PC-3 (cell line): Measurements from ENCODE around the gene RAB40C. TPM values are rescaled to one million over a fixed set of nuclear protein-coding genes. Genes with fewer than 3 reads are reported as not detected.

ENCODE experiments used
- ATAC-seq: fragments of 200-7000 bp; cut with Tn5 transposase; 2 replicates; pipeline ENCODE4 v1.9.1; 2020; ENCODE audit warnings: mild to moderate bottlenecking, moderate library complexity
- BruUV-seq: library from RNA; stranded (reverse); fragments of 400-500 nt; replicated peaks from 2 replicates; lab custom pipeline; 2021; lab: Mats Ljungman, UMichigan
- CTCF ChIA-PET: fragments of 300-600 bp; sonication (Branson Sonifier 250); formaldehyde crosslinking; loops from one replicate; lab custom pipeline; 2022; ENCODE audit warnings: antibody characterized with exemption; lab: Charles Lee
- POLR2A ChIA-PET: fragments of 300-600 bp; sonication (Branson Sonifier 250); formaldehyde crosslinking; loops from one replicate; lab custom pipeline; 2022; ENCODE audit warnings: antibody characterized with exemption; ENCODE audit not compliant: unreplicated experiment; lab: Charles Lee
- DNase-seq: peaks from one replicate; pipeline ENCODE4 v3.0.0-alpha.2; 2015
- H2AFZ ChIP-seq: fragments of 300-600 bp; sonication (generic); 2 replicates; pipeline ENCODE4 v1.6.0; 2016; ENCODE audit warnings: antibody characterized with exemption, low read length
- H3F3A ChIP-seq: fragments of 300-600 bp; sonication (generic); one replicate; pipeline ENCODE4 v1.6.0; 2017; ENCODE audit warnings: antibody characterized with exemption, low read length, control low read depth, mild to moderate bottlenecking; ENCODE audit not compliant: unreplicated experiment
- H3K27ac ChIP-seq: fragments of 300-600 bp; sonication (generic); 2 replicates; pipeline ENCODE4 v1.5.1; 2016; ENCODE audit warnings: mild to moderate bottlenecking, low read length
- H3K27me3 ChIP-seq: fragments of 300-600 bp; sonication (generic); 2 replicates; pipeline ENCODE4 v1.6.1; 2016; ENCODE audit warnings: low read length, mixed read lengths
- H3K36me3 ChIP-seq: fragments of 300-600 bp; sonication (generic); 2 replicates; pipeline ENCODE4 v1.6.1; 2016; ENCODE audit warnings: low read depth, mixed run types, low read length, mixed read lengths
- H3K4me1 ChIP-seq: fragments of 300-600 bp; sonication (generic); 2 replicates; pipeline ENCODE4 v1.5.1; 2016; ENCODE audit warnings: low read length; ENCODE audit not compliant: insufficient read depth
- H3K4me2 ChIP-seq: fragments of 300-600 bp; sonication (generic); 2 replicates; pipeline ENCODE4 v1.6.0; 2016; ENCODE audit warnings: low read length
- H3K4me3 ChIP-seq: fragments of 300-600 bp; sonication (generic); 2 replicates; pipeline ENCODE4 v1.5.1; 2016; ENCODE audit warnings: mild to moderate bottlenecking, low read length, mixed read lengths
- H3K79me2 ChIP-seq: fragments of 300-600 bp; sonication (generic); 2 replicates; pipeline ENCODE4 v1.6.1; 2017; ENCODE audit warnings: low read length, mixed read lengths
- H3K9ac ChIP-seq: fragments of 300-600 bp; sonication (generic); 2 replicates; pipeline ENCODE4 v1.6.0; 2016; ENCODE audit warnings: mild to moderate bottlenecking, low read length
- H3K9me2 ChIP-seq: fragments of 300-600 bp; sonication (generic); replicated peaks from 2 replicates; pipeline ENCODE4 v1.6.1; 2016; ENCODE audit warnings: mixed run types, low read length, mixed read lengths
- H3K9me3 ChIP-seq: fragments of 300-600 bp; sonication (generic); 2 replicates; pipeline ENCODE4 v1.6.1; 2016; ENCODE audit warnings: low read length, mixed read lengths
- H4K20me1 ChIP-seq: fragments of 300-600 bp; sonication (generic); 2 replicates; pipeline ENCODE4 v1.6.1; 2016; ENCODE audit warnings: low read length, mixed read lengths
- EZH2 ChIP-seq: fragments of 300-600 bp; sonication (generic); IDR thresholded peaks from one replicate; pipeline ENCODE4 v1.6.1; 2017; ENCODE audit warnings: antibody characterized with exemption, mild to moderate bottlenecking, low read length; ENCODE audit not compliant: unreplicated experiment
- EZH2phosphoT487 ChIP-seq: fragments of 300-600 bp; sonication (generic); IDR thresholded peaks from 2 replicates; pipeline ENCODE4 v1.6.1; 2018; ENCODE audit warnings: mild to moderate bottlenecking, antibody characterized with exemption, low read length, borderline replicate concordance
- intact Hi-C: fragments of 100-400 bp; cut with micrococcal nuclease; formaldehyde crosslinking; loops from 2 replicates; pipeline ENCODE4 v1.9.0; 2023
- total RNA-seq: library from RNA; depleted of rRNA; stranded (reverse); fragments of >200 nt; gene quantifications from 2 replicates; pipeline ENCODE4 v1.2.3, GENCODE V29; 2014
- TF ChIP-seq, protein P1 (sequence below): fragments of 300-600 bp; sonication (generic); conservative IDR thresholded peaks from 2 replicates; pipeline ENCODE4 v1.5.1; 2017; ENCODE audit warnings: antibody characterized with exemption, low read depth, mild to moderate bottlenecking, low read length

The RAB40C gene
- total RNA-seq, 1 experiment from 2014 or later: 19.5 TPM

GRCh38 chr16:588639-588888 lies 1.3 kb upstream of the RAB40C start:
- ChIA-PET CTCF (no interaction called here), POLR2A (no interaction called here)
- peaks cover 48% of the 10 kb centered on the region for H3K79me2 ChIP-seq
- peak overlapping the region; percentile 77 for H3K27ac ChIP-seq
- intact Hi-C loops: loop anchor here (5.0 to 10.0 kb wide), 2 partner anchors 49 to 64 kb away; partner anchors contain the start of genes CAPN15 and METTL26
- peak overlapping the region; percentile 90 for H3K4me3 ChIP-seq
- H3K36me3 ChIP-seq: no peaks in the 10 kb centered on the region
- no peaks in the 10 kb centered on the region for H3F3A ChIP-seq
- H4K20me1 ChIP-seq: peaks cover 7% of the 10 kb centered on the region; the same call in 1 of the 2 replicates
- DNase-seq (peak; percentile 25), ATAC-seq (peak; percentile 2)
- H3K9me3 ChIP-seq: no peaks in the 10 kb centered on the region
- peak overlapping the region; percentile 92 for H3K9ac ChIP-seq
- H3K4me2 ChIP-seq: peak overlapping the region; percentile 89
- H3K27me3 ChIP-seq: no peaks in the 10 kb centered on the region
- peak overlapping the region; percentile 89; the same call in 1 of the 2 replicates for H2AFZ ChIP-seq
- H3K4me1 ChIP-seq: peaks cover 23% of the 10 kb centered on the region
- TF ChIP-seq, protein P1, sequence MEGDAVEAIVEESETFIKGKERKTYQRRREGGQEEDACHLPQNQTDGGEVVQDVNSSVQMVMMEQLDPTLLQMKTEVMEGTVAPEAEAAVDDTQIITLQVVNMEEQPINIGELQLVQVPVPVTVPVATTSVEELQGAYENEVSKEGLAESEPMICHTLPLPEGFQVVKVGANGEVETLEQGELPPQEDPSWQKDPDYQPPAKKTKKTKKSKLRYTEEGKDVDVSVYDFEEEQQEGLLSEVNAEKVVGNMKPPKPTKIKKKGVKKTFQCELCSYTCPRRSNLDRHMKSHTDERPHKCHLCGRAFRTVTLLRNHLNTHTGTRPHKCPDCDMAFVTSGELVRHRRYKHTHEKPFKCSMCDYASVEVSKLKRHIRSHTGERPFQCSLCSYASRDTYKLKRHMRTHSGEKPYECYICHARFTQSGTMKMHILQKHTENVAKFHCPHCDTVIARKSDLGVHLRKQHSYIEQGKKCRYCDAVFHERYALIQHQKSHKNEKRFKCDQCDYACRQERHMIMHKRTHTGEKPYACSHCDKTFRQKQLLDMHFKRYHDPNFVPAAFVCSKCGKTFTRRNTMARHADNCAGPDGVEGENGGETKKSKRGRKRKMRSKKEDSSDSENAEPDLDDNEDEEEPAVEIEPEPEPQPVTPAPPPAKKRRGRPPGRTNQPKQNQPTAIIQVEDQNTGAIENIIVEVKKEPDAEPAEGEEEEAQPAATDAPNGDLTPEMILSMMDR: no peak
- TF ChIP-seq EZH2phosphoT487 (no peak), EZH2 (no peak)
- no TSS peak for BruUV-seq
- H3K9me2 ChIP-seq: no peaks in the 10 kb centered on the region

- Histone ChIP-seq H3K4me2 (peak overlapping the region; percentile 89), H3F3A (no peaks in the 10 kb centered on the region), H3K9ac (peak overlapping the region; percentile 92), H4K20me1 (peaks cover 12% of the 10 kb centered on the region; the same call in 1 of the 2 replicates), H2AFZ (peak overlapping the region; percentile 89), H3K9me2 (no peaks in the 10 kb centered on the region), H3K4me1 (peaks cover 28% of the 10 kb centered on the region), H3K4me3 (peak overlapping the region; percentile 90), H3K27ac (peak overlapping the region; percentile 77), H3K9me3 (no peaks in the 10 kb centered on the region), H3K79me2 (peaks cover 53% of the 10 kb centered on the region), H3K27me3 (no peaks in the 10 kb centered on the region), H3K36me3 (no peaks in the 10 kb centered on the region)
- intact Hi-C loops: loop anchor here (5.0 to 10.0 kb wide), 2 partner anchors 48 to 64 kb away; partner anchors contain the start of genes CAPN15 and METTL26
- BruUV-seq: no TSS peak
- POLR2A ChIA-PET: no interaction called here
- DNase-seq (peak; percentile 85), ATAC-seq (peak; percentile 72)
- CTCF ChIA-PET: no interaction called here
- no peak for TF ChIP-seq EZH2phosphoT487
These were observed 793 bp upstream of the RAB40C start for GRCh38 chr16:588889-589657.

DNA sequence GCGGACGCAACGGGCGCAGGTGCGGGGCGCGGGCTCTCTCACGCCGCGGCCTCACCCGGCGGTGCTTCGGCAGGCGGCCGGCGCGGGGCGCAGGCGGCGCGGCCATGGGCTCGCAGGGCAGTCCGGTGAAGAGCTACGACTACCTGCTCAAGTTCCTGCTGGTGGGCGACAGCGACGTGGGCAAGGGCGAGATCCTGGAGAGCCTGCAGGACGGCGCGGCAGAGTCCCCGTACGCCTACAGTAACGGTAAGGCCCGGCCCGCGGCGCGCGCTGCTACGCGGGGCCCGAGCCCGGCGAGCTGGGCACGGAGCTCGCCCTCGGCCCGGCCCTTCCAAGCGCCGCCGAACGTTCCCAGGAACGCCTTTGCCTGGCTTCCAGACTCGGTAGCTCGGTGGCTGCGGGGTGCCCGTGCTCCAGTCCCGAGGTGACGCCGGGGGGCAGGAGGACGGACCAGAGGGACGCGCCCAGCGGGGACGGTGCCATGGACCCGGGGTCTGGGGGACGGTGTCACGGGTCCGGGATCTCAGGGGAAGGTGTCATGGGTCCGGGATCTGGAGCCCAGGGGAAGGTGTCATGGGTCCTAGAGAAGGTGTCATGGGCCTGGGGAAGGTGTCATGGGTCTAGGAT lies 435 bp downstream of the RAB40C start:
- DNase-seq (peak; percentile 23), ATAC-seq (peak; percentile 1; the same call in 1 of the 2 replicates)
- BruUV-seq: no TSS peak
- Histone ChIP-seq H3K4me3 (peak overlapping the region; percentile 91), H3K27me3 (no peaks in the 10 kb centered on the region), H3K9me2 (no peaks in the 10 kb centered on the region), H4K20me1 (peaks cover 12% of the 10 kb centered on the region; the same call in 1 of the 2 replicates), H3K4me2 (peak overlapping the region; percentile 97), H3K36me3 (no peaks in the 10 kb centered on the region), H3K27ac (no peak overlapping the region), H3K79me2 (peaks cover 63% of the 10 kb centered on the region), H3K4me1 (peaks cover 28% of the 10 kb centered on the region), H2AFZ (peak overlapping the region; percentile 57; the same call in 1 of the 2 replicates), H3K9me3 (no peaks in the 10 kb centered on the region), H3K9ac (peak overlapping the region; percentile 69), H3F3A (no peaks in the 10 kb centered on the region)
- TF ChIP-seq, protein P1: no peak
- TF ChIP-seq EZH2: no peak
- no peak for TF ChIP-seq EZH2phosphoT487
- intact Hi-C loops: no loop called here
- ChIA-PET POLR2A (no interaction called here), CTCF (interaction anchor here (0.6 to 1.2 kb wide), 2 partner anchors 46 to 71 kb away, joined by 3 read pairs; partner anchors contain the start of gene METTL26)
